Measurements from ENCODE around the gene ROCK2. TPM values are rescaled to one million over a fixed set of nuclear protein-coding genes. Genes with fewer than 3 reads are reported as not detected.

Gene ROCK2
- total and polyA plus RNA-seq, 4 donors, result 5.3 to 31.0 (median 12.2) TPM

GRCh38 chr2:11281186-11281585 lies 63.2 kb downstream of the ROCK2 start:
- DNase-seq (ENCODE audit: low spot score), result no peak
- Histone ChIP-seq H3K9ac (ENCODE audit: low read depth in 1 of 2, low read length in 2 of 2) (no peak overlapping the region), H3K27ac (ENCODE audit: low read depth in 1 of 2, low read length in 2 of 2) (no peak overlapping the region), H3K4me1 (ENCODE audit: control insufficient read depth in 4 of 4, insufficient read depth in 4 of 4, low read length in 3 of 4) (no peaks in the 10 kb centered on the region), H3K4me3 (ENCODE audit: low read depth in 1 of 3, low read length in 3 of 3) (no peak overlapping the region), H3K27me3 (ENCODE audit: control insufficient read depth in 4 of 4, insufficient read depth in 4 of 4, low read length in 3 of 4) (no peaks in the 10 kb centered on the region), H3K9me3 (ENCODE audit: control insufficient read depth in 4 of 4, low read length in 3 of 4) (peaks cover 0 to 4% (median 0%) of the 10 kb centered on the region in 4 donors), H3K36me3 (ENCODE audit: control insufficient read depth in 4 of 4, insufficient read depth in 3 of 4, low read depth in 1 of 4, low read length in 3 of 4) (peaks cover 0 to 21% (median 12%) of the 10 kb centered on the region in 4 donors)
- TF ChIP-seq EGR1 (IDR thresholded peaks at IDR 0.05; ENCODE audit: low read depth in 2 of 2), result no peak
- TF ChIP-seq FOXA1 (IDR thresholded peaks at IDR 0.05), result no peak
- TF ChIP-seq TAF1 (conservative IDR thresholded peaks at IDR 0.05), result no peak
- no peak for TF ChIP-seq JUND (IDR thresholded peaks at IDR 0.05)
- TF ChIP-seq YY1 (IDR thresholded peaks at IDR 0.05), result no peak
- no peak for TF ChIP-seq GABPA (IDR thresholded peaks at IDR 0.05 in 1 of 2, conservative IDR thresholded peaks at IDR 0.05 in 1 of 2)
- TF ChIP-seq ATF3 (IDR thresholded peaks at IDR 0.05), result no peak
- TF ChIP-seq CTCF (IDR thresholded peaks at IDR 0.05; ENCODE audit: low read depth, low read length, missing input control), result no peak
- TF ChIP-seq NR2F2 (IDR thresholded peaks at IDR 0.05), result no peak
- TF ChIP-seq HNF4G (IDR thresholded peaks at IDR 0.05), result no peak
- TF ChIP-seq ZBTB33 (IDR thresholded peaks at IDR 0.05), result no peak
- no peak for TF ChIP-seq RXRA (IDR thresholded peaks at IDR 0.05)
- no peak for TF ChIP-seq RAD21 (IDR thresholded peaks at IDR 0.05)
- no peak for TF ChIP-seq REST (IDR thresholded peaks at IDR 0.05)
- WGBS, result 76% methylated on average over 3 of the region's 3 CpGs

GRCh38 chr2:11280713-11281112 lies 63.7 kb downstream of the ROCK2 start:
- Histone ChIP-seq H3K4me1 (ENCODE audit: control insufficient read depth in 4 of 4, insufficient read depth in 4 of 4, low read length in 3 of 4) (no peaks in the 10 kb centered on the region), H3K27ac (ENCODE audit: low read depth in 1 of 2, low read length in 2 of 2) (no peak overlapping the region), H3K27me3 (ENCODE audit: control insufficient read depth in 4 of 4, insufficient read depth in 4 of 4, low read length in 3 of 4) (no peaks in the 10 kb centered on the region), H3K4me3 (ENCODE audit: low read depth in 1 of 3, low read length in 3 of 3) (no peak overlapping the region), H3K9me3 (ENCODE audit: control insufficient read depth in 4 of 4, low read length in 3 of 4) (peaks cover 0 to 4% (median 0%) of the 10 kb centered on the region in 4 donors), H3K9ac (ENCODE audit: low read depth in 1 of 2, low read length in 2 of 2) (no peak overlapping the region), H3K36me3 (ENCODE audit: control insufficient read depth in 4 of 4, insufficient read depth in 3 of 4, low read depth in 1 of 4, low read length in 3 of 4) (peaks cover 0 to 19% (median 12%) of the 10 kb centered on the region in 4 donors)
- 95% methylated on average over 3 of the region's 3 CpGs for WGBS
- DNase-seq (ENCODE audit: low spot score), result no peak
- TF ChIP-seq RXRA (IDR thresholded peaks at IDR 0.05) (no peak), SP1 (IDR thresholded peaks at IDR 0.05) (no peak), CTCF (IDR thresholded peaks at IDR 0.05; ENCODE audit: low read depth, low read length, missing input control) (no peak), MAX (IDR thresholded peaks at IDR 0.05) (no peak), EGR1 (IDR thresholded peaks at IDR 0.05; ENCODE audit: low read depth in 2 of 2) (no peak), GABPA (IDR thresholded peaks at IDR 0.05 in 1 of 2, conservative IDR thresholded peaks at IDR 0.05 in 1 of 2) (no peak), FOXA2 (IDR thresholded peaks at IDR 0.05) (no peak), RAD21 (IDR thresholded peaks at IDR 0.05) (no peak), NR2F2 (IDR thresholded peaks at IDR 0.05) (no peak), TAF1 (conservative IDR thresholded peaks at IDR 0.05) (no peak), FOXA1 (IDR thresholded peaks at IDR 0.05) (no peak), JUND (IDR thresholded peaks at IDR 0.05) (no peak), YY1 (IDR thresholded peaks at IDR 0.05) (no peak), HNF4A (conservative IDR thresholded peaks at IDR 0.05) (no peak), ZBTB33 (IDR thresholded peaks at IDR 0.05) (no peak), HNF4G (IDR thresholded peaks at IDR 0.05) (no peak)
